RWPE2 (cell line): ENCODE data around the gene GTF2IRD2.
"Not testable (repeated sequence)": the region's sequence is repeated elsewhere in the genome, so short reads cannot be mapped to it uniquely, and the experiment has no call there.

Source experiments
- ATAC-seq: fragments of 200-7000 bp; cut with Tn5 transposase; 3 replicates; pipeline ENCODE4 v1.9.1; 2021; ENCODE audit warnings: low read depth
- DNase-seq: peaks from one replicate; pipeline ENCODE4 v3.0.0-alpha.2; 2020; ENCODE audit warnings: low spot score
- H3K27ac ChIP-seq: fragments of 450-650 bp; 2 replicates; pipeline ENCODE4 v1.5.1; 2017; ENCODE audit warnings: mild to moderate bottlenecking; ENCODE audit not compliant: poor library complexity, severe bottlenecking
- H3K27me3 ChIP-seq: fragments of 250-450 bp; sonication (Bioruptor Pico); 2 replicates; pipeline ENCODE4 v1.5.1; 2021; ENCODE audit warnings: mild to moderate bottlenecking, moderate library complexity; ENCODE audit not compliant: insufficient read depth, poor library complexity, severe bottlenecking
- H3K36me3 ChIP-seq: fragments of 250-450 bp; sonication (Bioruptor Pico); 2 replicates; pipeline ENCODE4 v1.5.1; 2020; ENCODE audit warnings: low read depth, mild to moderate bottlenecking, moderate library complexity
- H3K4me1 ChIP-seq: fragments of 250-450 bp; sonication (Bioruptor Pico); 2 replicates; pipeline ENCODE4 v1.5.1; 2021; ENCODE audit warnings: mild to moderate bottlenecking, moderate library complexity; ENCODE audit not compliant: insufficient read depth, poor library complexity, severe bottlenecking
- H3K4me3 ChIP-seq: fragments of 250-450 bp; sonication (Bioruptor Pico); 2 replicates; pipeline ENCODE4 v1.5.1; 2021; ENCODE audit warnings: mild to moderate bottlenecking, moderate library complexity; ENCODE audit not compliant: severe bottlenecking
- H3K9me3 ChIP-seq: fragments of 250-450 bp; sonication (Bioruptor Pico); 2 replicates; pipeline ENCODE4 v1.5.1; 2021; ENCODE audit warnings: mild to moderate bottlenecking, moderate library complexity; ENCODE audit not compliant: severe bottlenecking

GTF2IRD2 gene

GRCh38 chr7:74850833-74851721 lies at the start of gene GTF2IRD2:
GTF2IRD2 (minus strand) TSS chr7:74851605; CDS start chr7:74836378, 15,227 bp downstream.
- H3K4me1 ChIP-seq, H3K4me3 ChIP-seq, H3K9me3 ChIP-seq, H3K27ac ChIP-seq, H3K27me3 ChIP-seq, DNase-seq, H3K36me3 ChIP-seq: not testable (repeated sequence)
- ATAC-seq, result peak; percentile 60

GRCh38 chr7:74890158-74891123 lies 39.0 kb upstream of the GTF2IRD2 start:
- Histone ChIP-seq H3K27ac (peak overlapping the region; percentile 50), H3K4me3 (peak overlapping the region; percentile 79)
- H3K36me3 ChIP-seq, H3K9me3 ChIP-seq, H3K27me3 ChIP-seq, H3K4me1 ChIP-seq: not testable (repeated sequence)
- DNase-seq (peak; percentile 90), ATAC-seq (peak; percentile 91)

- ATAC-seq, H3K27ac ChIP-seq, H3K4me1 ChIP-seq, H3K27me3 ChIP-seq, H3K9me3 ChIP-seq, H3K36me3 ChIP-seq, DNase-seq: not testable (repeated sequence)
- H3K4me3 ChIP-seq, result peak overlapping the region; percentile 9
Measured at GRCh38 chr7:74889518-74890129, 38.2 kb upstream of the GTF2IRD2 start.

- H3K36me3 ChIP-seq, DNase-seq, ATAC-seq: not testable (repeated sequence)
Measured at GRCh38 chr7:74885295-74885694, 33.9 kb upstream of the GTF2IRD2 start.

GRCh38 chr7:74882110-74882509 lies 30.7 kb upstream of the GTF2IRD2 start:
- not testable (repeated sequence) for H3K4me1 ChIP-seq, H3K27ac ChIP-seq, DNase-seq, ATAC-seq, H3K9me3 ChIP-seq, H3K27me3 ChIP-seq, H3K36me3 ChIP-seq, H3K4me3 ChIP-seq

More at GRCh38 chr7:74885295-74885694, 33.9 kb upstream of the GTF2IRD2 start:
- H3K4me1 ChIP-seq, H3K27ac ChIP-seq, H3K4me3 ChIP-seq, H3K27me3 ChIP-seq, H3K9me3 ChIP-seq: not testable (repeated sequence)

GRCh38 chr7:74874748-74875512 lies 23.5 kb upstream of the GTF2IRD2 start:
- H3K27ac ChIP-seq, H3K27me3 ChIP-seq, H3K36me3 ChIP-seq, DNase-seq, H3K4me1 ChIP-seq, H3K4me3 ChIP-seq, H3K9me3 ChIP-seq: not testable (repeated sequence)
- peak; percentile 70 for ATAC-seq

GRCh38 chr7:74874104-74874747 lies 22.8 kb upstream of the GTF2IRD2 start:
- not testable (repeated sequence) for H3K9me3 ChIP-seq, H3K4me1 ChIP-seq, H3K27me3 ChIP-seq, H3K36me3 ChIP-seq, H3K4me3 ChIP-seq, H3K27ac ChIP-seq, DNase-seq
- ATAC-seq, result peak; percentile 24; the same call in 1 of the 3 replicates

GRCh38 chr7:74872542-74872941 lies 21.1 kb upstream of the GTF2IRD2 start:
- not testable (repeated sequence) for H3K27me3 ChIP-seq, H3K4me1 ChIP-seq, ATAC-seq, H3K9me3 ChIP-seq, H3K4me3 ChIP-seq, H3K36me3 ChIP-seq, H3K27ac ChIP-seq, DNase-seq

- H3K4me1 ChIP-seq, H3K9me3 ChIP-seq, H3K27ac ChIP-seq, H3K27me3 ChIP-seq, H3K36me3 ChIP-seq, ATAC-seq, H3K4me3 ChIP-seq, DNase-seq: not testable (repeated sequence)
Measured at GRCh38 chr7:74865777-74866176, 14.4 kb upstream of the GTF2IRD2 start.

- H3K27me3 ChIP-seq, H3K4me1 ChIP-seq, H3K27ac ChIP-seq, H3K9me3 ChIP-seq, H3K4me3 ChIP-seq, H3K36me3 ChIP-seq, DNase-seq: not testable (repeated sequence)
- ATAC-seq, result peak; percentile 32; the same call in 1 of the 3 replicates
Measured at GRCh38 chr7:74849853-74850252, 1.6 kb downstream of the GTF2IRD2 start.
